Measurements from ENCODE around the gene STAT3. TPM values are rescaled to one million over a fixed set of nuclear protein-coding genes. Genes with fewer than 3 reads are reported as not detected.
"Not testable (repeated sequence)": the region's sequence is repeated elsewhere in the genome, so short reads cannot be mapped to it uniquely, and the experiment has no call there.

STAT3 gene
- total RNA-seq, 1 donor from 2014 or later, result 210 TPM

DNA sequence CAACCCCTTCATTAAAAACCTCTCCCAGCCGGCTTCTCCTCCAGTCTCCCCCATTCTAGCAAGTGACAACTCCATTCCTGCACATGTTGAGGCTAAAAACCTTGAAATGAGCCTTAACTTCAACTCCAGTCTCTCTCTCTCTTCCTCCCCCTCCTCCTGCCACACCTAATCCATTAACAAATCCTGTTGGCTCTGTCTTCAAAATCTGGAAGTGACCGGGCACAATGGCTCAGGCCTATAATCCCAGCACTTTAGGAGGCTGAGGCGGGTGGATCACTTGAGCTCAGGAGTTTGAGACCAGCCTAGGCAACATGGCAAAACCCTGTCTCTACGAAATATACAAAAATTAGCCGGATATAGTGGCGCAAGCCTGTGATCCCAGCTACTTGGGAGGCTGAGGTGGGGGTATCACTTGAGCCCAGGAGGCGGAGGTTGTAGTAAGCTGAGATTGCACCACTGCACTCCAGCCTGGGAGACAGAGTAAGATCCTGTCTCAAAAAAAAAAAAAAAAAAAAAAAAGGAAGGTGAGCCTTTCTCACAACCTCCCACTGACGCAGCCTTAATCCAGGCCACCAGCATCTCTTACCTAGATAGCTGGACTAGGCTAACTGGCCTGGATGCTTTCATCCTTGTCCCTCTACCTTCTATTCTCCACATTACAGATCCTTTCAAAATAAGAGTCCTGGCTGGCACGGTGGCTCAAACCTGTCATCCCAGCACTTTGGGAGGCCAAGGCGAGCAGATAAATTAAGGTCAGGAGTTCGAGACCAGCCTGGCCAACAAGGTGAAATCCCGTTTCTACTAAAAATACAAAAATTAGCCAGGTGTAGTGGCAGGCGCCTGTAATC, 21.8 kb downstream of the STAT3 start:
- H3K27ac ChIP-seq; H3K9me3 ChIP-seq; H3K4me3 ChIP-seq; intact Hi-C loops (cut with DNase I); H3K36me3 ChIP-seq; H3K27me3 ChIP-seq; DNase-seq (ENCODE audit: extremely low spot score in 2 of 2): not testable (repeated sequence)
- peaks cover 70% of the 10 kb centered on the region for H3K4me1 ChIP-seq

DNA sequence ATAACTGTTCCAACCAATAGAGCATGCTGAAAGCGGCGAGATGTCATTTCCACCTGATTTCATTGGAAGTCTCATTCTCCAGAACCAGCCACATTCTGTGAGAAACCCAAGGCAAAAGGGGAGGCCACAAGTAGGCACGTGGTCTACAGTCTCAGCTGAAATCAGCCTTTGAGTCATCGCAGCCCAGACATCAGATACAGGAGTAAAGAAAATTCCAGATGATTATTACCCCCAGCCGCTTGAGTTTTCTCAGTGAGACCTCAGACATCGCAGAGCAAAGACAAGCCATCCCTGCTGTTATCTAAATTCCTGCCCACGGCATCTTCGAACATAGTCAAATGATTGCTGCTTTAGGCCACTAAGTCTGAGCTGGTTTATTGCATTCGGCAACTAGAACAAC, 23.1 kb downstream of the STAT3 start:
- no peak for DNase-seq (ENCODE audit: extremely low spot score in 2 of 2)
- Histone ChIP-seq H3K4me3 (no peak overlapping the region), H3K36me3 (no peaks in the 10 kb centered on the region), H3K9me3 (no peaks in the 10 kb centered on the region), H3K4me1 (peaks cover 76% of the 10 kb centered on the region), H3K27me3 (no peaks in the 10 kb centered on the region), H3K27ac (peak overlapping the region; percentile 13)
- intact Hi-C loops (cut with DNase I), result no loop called here
- no peak for TF ChIP-seq POLR2AphosphoS5 (IDR thresholded peaks at IDR 0.05; ENCODE audit: insufficient read depth in 1 of 2, low read depth in 1 of 2)
- TF ChIP-seq POLR2A (IDR thresholded peaks at IDR 0.05), result no peak
- TF ChIP-seq, protein P1, sequence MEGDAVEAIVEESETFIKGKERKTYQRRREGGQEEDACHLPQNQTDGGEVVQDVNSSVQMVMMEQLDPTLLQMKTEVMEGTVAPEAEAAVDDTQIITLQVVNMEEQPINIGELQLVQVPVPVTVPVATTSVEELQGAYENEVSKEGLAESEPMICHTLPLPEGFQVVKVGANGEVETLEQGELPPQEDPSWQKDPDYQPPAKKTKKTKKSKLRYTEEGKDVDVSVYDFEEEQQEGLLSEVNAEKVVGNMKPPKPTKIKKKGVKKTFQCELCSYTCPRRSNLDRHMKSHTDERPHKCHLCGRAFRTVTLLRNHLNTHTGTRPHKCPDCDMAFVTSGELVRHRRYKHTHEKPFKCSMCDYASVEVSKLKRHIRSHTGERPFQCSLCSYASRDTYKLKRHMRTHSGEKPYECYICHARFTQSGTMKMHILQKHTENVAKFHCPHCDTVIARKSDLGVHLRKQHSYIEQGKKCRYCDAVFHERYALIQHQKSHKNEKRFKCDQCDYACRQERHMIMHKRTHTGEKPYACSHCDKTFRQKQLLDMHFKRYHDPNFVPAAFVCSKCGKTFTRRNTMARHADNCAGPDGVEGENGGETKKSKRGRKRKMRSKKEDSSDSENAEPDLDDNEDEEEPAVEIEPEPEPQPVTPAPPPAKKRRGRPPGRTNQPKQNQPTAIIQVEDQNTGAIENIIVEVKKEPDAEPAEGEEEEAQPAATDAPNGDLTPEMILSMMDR (IDR thresholded peaks at IDR 0.05), result no peak

DNA sequence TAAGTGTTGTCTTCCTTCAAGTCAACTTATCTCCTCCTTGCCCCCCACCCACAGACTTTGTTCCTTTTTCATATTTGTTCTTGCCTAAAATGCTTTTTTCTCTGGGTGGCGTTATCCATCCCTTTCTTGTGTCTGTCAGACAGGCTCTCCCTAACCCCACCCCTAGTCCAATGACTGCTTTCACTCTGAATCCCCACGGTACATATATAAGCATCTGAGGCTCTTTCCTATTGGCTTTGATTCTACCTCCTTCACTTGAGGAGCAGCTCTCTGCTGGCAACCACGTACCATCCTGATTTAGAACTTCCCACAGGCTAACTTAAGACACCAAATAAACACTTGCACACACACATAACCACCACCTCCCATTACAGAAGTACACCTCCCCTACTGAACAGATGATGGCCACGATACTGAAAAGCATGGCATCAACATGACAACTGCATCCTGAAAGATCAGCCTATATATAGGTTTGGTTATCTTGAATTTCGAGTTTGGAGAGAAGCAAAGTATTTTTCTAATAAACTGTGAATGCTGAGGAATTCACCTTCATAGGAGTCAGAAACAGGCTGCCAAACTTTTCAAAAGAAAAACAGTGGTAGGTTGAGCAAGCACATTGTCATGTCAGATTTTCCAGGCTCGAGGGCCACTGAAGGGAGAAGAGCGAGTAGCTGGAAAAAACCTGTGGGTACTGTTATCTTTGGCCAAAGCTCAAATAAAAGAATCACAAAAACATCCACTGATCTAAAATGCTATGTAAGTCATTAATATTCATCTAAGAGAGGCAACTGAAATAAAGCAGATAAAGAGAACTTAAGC, 24.3 kb downstream of the STAT3 start:
- Histone ChIP-seq H3K4me1 (peaks cover 76% of the 10 kb centered on the region), H3K4me3 (no peak overlapping the region), H3K9me3 (no peaks in the 10 kb centered on the region), H3K36me3 (no peaks in the 10 kb centered on the region), H3K27me3 (no peaks in the 10 kb centered on the region), H3K27ac (no peak overlapping the region)
- no peak for DNase-seq (ENCODE audit: extremely low spot score in 2 of 2)
- intact Hi-C loops (cut with DNase I), result no loop called here
- TF ChIP-seq POLR2AphosphoS5 (IDR thresholded peaks at IDR 0.05; ENCODE audit: insufficient read depth in 1 of 2, low read depth in 1 of 2), result no peak

DNA sequence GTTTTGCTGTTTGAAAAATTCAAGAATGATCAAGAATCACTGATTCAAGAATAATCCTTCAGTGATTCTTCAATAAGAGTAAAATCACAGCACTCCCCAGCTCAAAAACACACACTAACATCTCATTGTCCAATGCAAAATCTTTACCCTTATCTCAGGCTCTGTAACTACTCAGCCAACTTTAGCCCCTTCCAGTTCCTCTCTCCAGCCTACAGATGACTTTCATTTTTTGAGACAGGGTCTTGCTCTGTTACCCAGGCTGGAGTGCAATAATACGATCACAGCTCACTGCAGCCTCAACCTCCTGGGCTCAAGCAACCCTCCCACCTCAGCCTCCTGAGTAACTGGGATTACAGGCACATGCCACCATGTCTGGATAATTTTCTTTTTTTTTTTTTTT, 25.0 kb downstream of the STAT3 start:
- H3K27me3 ChIP-seq, result no peaks in the 10 kb centered on the region
- no peak overlapping the region for H3K27ac ChIP-seq
- intact Hi-C loops (cut with DNase I), result no loop called here
- H3K36me3 ChIP-seq, result no peaks in the 10 kb centered on the region
- peaks cover 78% of the 10 kb centered on the region for H3K4me1 ChIP-seq
- no peak overlapping the region for H3K4me3 ChIP-seq
- DNase-seq (ENCODE audit: extremely low spot score in 2 of 2), result no peak
- no peaks in the 10 kb centered on the region for H3K9me3 ChIP-seq
- TF ChIP-seq POLR2A (IDR thresholded peaks at IDR 0.05) (no peak), POLR2AphosphoS5 (IDR thresholded peaks at IDR 0.05; ENCODE audit: insufficient read depth in 1 of 2, low read depth in 1 of 2) (no peak)
- TF ChIP-seq, protein P1 (IDR thresholded peaks at IDR 0.05), result no peak

DNA sequence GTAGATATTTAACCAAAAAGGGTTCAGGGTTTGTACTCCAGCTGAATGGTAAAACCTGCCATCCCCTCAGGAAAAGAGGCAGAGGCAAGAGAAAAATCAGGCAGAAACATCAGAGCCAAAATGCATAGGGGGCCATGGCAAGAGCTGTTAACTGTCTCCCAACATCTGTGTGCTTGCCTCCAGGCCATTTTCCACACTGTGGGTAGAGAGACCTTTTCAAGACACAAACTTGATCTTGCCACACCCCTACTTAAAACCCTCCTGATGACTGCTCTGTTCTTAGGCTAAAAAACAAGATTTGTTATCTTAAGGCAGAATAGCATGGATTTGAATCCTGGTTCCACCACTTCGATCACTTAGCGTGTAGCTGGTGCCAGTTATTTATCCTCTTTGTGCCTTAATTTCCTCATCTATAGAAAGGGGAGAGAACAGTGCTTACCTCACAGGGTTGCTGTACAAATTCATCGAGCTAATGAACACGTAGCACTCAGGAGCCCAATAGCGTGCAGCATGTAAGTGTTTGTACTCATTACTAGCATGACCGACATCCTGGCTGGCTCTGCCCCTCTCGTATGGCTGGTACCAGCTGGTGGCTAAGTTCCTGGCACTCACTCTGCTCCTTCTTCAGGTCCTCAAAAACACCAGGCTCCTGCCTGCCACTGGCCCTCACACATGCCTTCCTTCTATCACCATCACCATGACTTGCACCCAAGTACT, 25.8 kb downstream of the STAT3 start:
- intact Hi-C loops (cut with DNase I), result no loop called here
- no peaks in the 10 kb centered on the region for H3K9me3 ChIP-seq
- TF ChIP-seq POLR2A (IDR thresholded peaks at IDR 0.05) (no peak), POLR2AphosphoS5 (IDR thresholded peaks at IDR 0.05; ENCODE audit: insufficient read depth in 1 of 2, low read depth in 1 of 2) (no peak)
- TF ChIP-seq, protein P1 (IDR thresholded peaks at IDR 0.05), result no peak
- H3K4me1 ChIP-seq, result peaks cover 72% of the 10 kb centered on the region
- DNase-seq (ENCODE audit: extremely low spot score in 2 of 2), result no peak
- no peak overlapping the region for H3K27ac ChIP-seq
- no peaks in the 10 kb centered on the region for H3K27me3 ChIP-seq
- H3K36me3 ChIP-seq, result no peaks in the 10 kb centered on the region
- no peak overlapping the region for H3K4me3 ChIP-seq
